GM19193 (cell line): ENCODE measurements around the gene MAPK8.

Experiments
- POLR2A ChIP-seq: IDR thresholded peaks from 4 replicates; pipeline ENCODE4 v1.6.1; 2011; ENCODE audit not compliant: insufficient read depth, insufficient read length; ENCODE audit errors: extremely low read depth

Gene MAPK8

GRCh38 chr10:48383393-48383792 lies 76.9 kb downstream of the MAPK8 start:
- no peak for TF ChIP-seq POLR2A

GRCh38 chr10:48384699-48384982 lies 78.2 kb downstream of the MAPK8 start:
- no peak for TF ChIP-seq POLR2A

GRCh38 chr10:48389272-48389671 lies 82.8 kb downstream of the MAPK8 start:
- no peak for TF ChIP-seq POLR2A

- TF ChIP-seq POLR2A, result no peak
Measured at GRCh38 chr10:48389846-48390557, 83.5 kb downstream of the MAPK8 start.

- no peak for TF ChIP-seq POLR2A
Measured at GRCh38 chr10:48390558-48390871, 84.0 kb downstream of the MAPK8 start.

- TF ChIP-seq POLR2A, result no peak
Measured at GRCh38 chr10:48390933-48391845, 84.7 kb downstream of the MAPK8 start.

GRCh38 chr10:48391994-48392393 lies 85.5 kb downstream of the MAPK8 start:
- TF ChIP-seq POLR2A, result no peak

- no peak for TF ChIP-seq POLR2A
Measured at GRCh38 chr10:48398261-48398660, 91.8 kb downstream of the MAPK8 start.

GRCh38 chr10:48399056-48399541 lies 92.6 kb downstream of the MAPK8 start:
- no peak for TF ChIP-seq POLR2A

GRCh38 chr10:48399551-48399950 lies 93.1 kb downstream of the MAPK8 start:
- no peak for TF ChIP-seq POLR2A

- no peak for TF ChIP-seq POLR2A
Measured at GRCh38 chr10:48400129-48400849, 93.8 kb downstream of the MAPK8 start.

- TF ChIP-seq POLR2A, result no peak
Measured at GRCh38 chr10:48400850-48401220, 94.4 kb downstream of the MAPK8 start.

GRCh38 chr10:48404646-48405045 lies 98.2 kb downstream of the MAPK8 start:
- no peak for TF ChIP-seq POLR2A

GRCh38 chr10:48406204-48406603 lies 99.7 kb downstream of the MAPK8 start:
- TF ChIP-seq POLR2A, result no peak

GRCh38 chr10:48406658-48407057 lies 100.2 kb downstream of the MAPK8 start:
- no peak for TF ChIP-seq POLR2A
